SK-N-SH treated with all-trans-retinoic acid at 6 μM for 48 hours (cell line): ENCODE data around the gene MSI1.
A peak's percentile ranks its signal among the peaks of the same experiment; 100 is the strongest.

Experiments used
- ATAC-seq: fragments of 200-7000 bp; cut with Tn5 transposase; 3 replicates; pipeline ENCODE4 v1.9.1; 2020; ENCODE audit warnings: mild to moderate bottlenecking, moderate library complexity
- ARNTL ChIP-seq: fragments of 450-650 bp; formaldehyde crosslinking; IDR thresholded peaks from 2 replicates; pipeline ENCODE4 v1.5.0; 2020; ENCODE audit warnings: low read depth, mild to moderate bottlenecking, moderate library complexity, borderline replicate concordance
- BACH2 ChIP-seq: fragments of 250-450 bp; sonication (Bioruptor Pico); IDR thresholded peaks from 2 replicates; pipeline ENCODE4 v1.9.0; 2021; ENCODE audit warnings: mild to moderate bottlenecking, borderline replicate concordance
- CSDC2 ChIP-seq: fragments of 250-450 bp; sonication (Bioruptor Pico); IDR thresholded peaks from 2 replicates; pipeline ENCODE4 v1.5.0; 2020; ENCODE audit warnings: mild to moderate bottlenecking, moderate library complexity
- ESRRG ChIP-seq: fragments of 250-450 bp; sonication (Bioruptor Pico); IDR thresholded peaks from 2 replicates; pipeline ENCODE4 v1.6.1; 2021; ENCODE audit warnings: mild to moderate bottlenecking
- GLIS3 ChIP-seq: fragments of 250-450 bp; sonication (Bioruptor Pico); IDR thresholded peaks from 2 replicates; pipeline ENCODE4 v1.5.0; 2020; ENCODE audit warnings: mild to moderate bottlenecking, moderate library complexity
- ISL1 ChIP-seq: fragments of 250-450 bp; sonication (Bioruptor Pico); IDR thresholded peaks from 2 replicates; pipeline ENCODE4 v2.1.2; 2022; ENCODE audit warnings: mild to moderate bottlenecking, moderate library complexity
- OSR1 ChIP-seq: fragments of 250-450 bp; sonication (Bioruptor Pico); IDR thresholded peaks from 2 replicates; pipeline ENCODE4 v1.8.0; 2022; ENCODE audit warnings: moderate library complexity, mild to moderate bottlenecking, inconsistent platforms
- PPARA ChIP-seq: fragments of 250-450 bp; sonication (Bioruptor Pico); IDR thresholded peaks from 2 replicates; pipeline ENCODE4 v1.5.0; 2020; ENCODE audit warnings: mild to moderate bottlenecking, borderline replicate concordance
- RARB ChIP-seq: fragments of 250-450 bp; sonication (Bioruptor Pico); IDR thresholded peaks from 2 replicates; pipeline ENCODE4 v1.8.0; 2021; ENCODE audit warnings: mild to moderate bottlenecking, moderate library complexity
- TOX ChIP-seq: fragments of 250-450 bp; sonication (Bioruptor Pico); IDR thresholded peaks from 2 replicates; pipeline ENCODE4 v1.8.0; 2021; ENCODE audit warnings: mild to moderate bottlenecking, moderate library complexity, borderline replicate concordance
- ZC3H10 ChIP-seq: fragments of 250-450 bp; sonication (Bioruptor Pico); IDR thresholded peaks from 2 replicates; pipeline ENCODE4 v1.5.1; 2021; ENCODE audit warnings: mild to moderate bottlenecking, moderate library complexity
- ZFP30 ChIP-seq: fragments of 450-650 bp; formaldehyde crosslinking; IDR thresholded peaks from 2 replicates; pipeline ENCODE4 v1.5.0; 2022; ENCODE audit warnings: mild to moderate bottlenecking, moderate library complexity
- ZNF565 ChIP-seq: fragments of 450-650 bp; formaldehyde crosslinking; conservative IDR thresholded peaks from 2 replicates; pipeline ENCODE4 v1.5.0; 2020; ENCODE audit warnings: low read depth, mild to moderate bottlenecking, moderate library complexity
- ZNF70 ChIP-seq: fragments of 450-650 bp; formaldehyde crosslinking; IDR thresholded peaks from 2 replicates; pipeline ENCODE4 v1.5.0; 2020; ENCODE audit warnings: mild to moderate bottlenecking, moderate library complexity
- ZNF8 ChIP-seq: fragments of 450-650 bp; formaldehyde crosslinking; IDR thresholded peaks from 2 replicates; pipeline ENCODE4 v1.5.0; 2020; ENCODE audit warnings: mild to moderate bottlenecking, moderate library complexity
- TF ChIP-seq, protein P1 (sequence below): fragments of 250-450 bp; sonication (Bioruptor Pico); IDR thresholded peaks from 2 replicates; pipeline ENCODE4 v1.5.0; 2020; ENCODE audit warnings: mild to moderate bottlenecking, moderate library complexity
- TF ChIP-seq, protein P2 (sequence below): fragments of 250-450 bp; sonication (Bioruptor Pico); IDR thresholded peaks from 2 replicates; pipeline ENCODE4 v1.8.0; 2020; ENCODE audit warnings: mild to moderate bottlenecking, moderate library complexity, borderline replicate concordance
- TF ChIP-seq, protein P3 (sequence below): fragments of 250-450 bp; sonication (Bioruptor Pico); IDR thresholded peaks from 2 replicates; pipeline ENCODE4 v1.5.1; 2020; ENCODE audit warnings: low read depth, mild to moderate bottlenecking, moderate library complexity
- TF ChIP-seq, protein P4 (sequence below): fragments of 250-450 bp; sonication (Bioruptor Pico); IDR thresholded peaks from 2 replicates; pipeline ENCODE4 v1.8.0; 2021; ENCODE audit warnings: low read depth, mild to moderate bottlenecking, moderate library complexity, borderline replicate concordance
- TF ChIP-seq, protein P5 (sequence below): fragments of 250-450 bp; sonication (Bioruptor Pico); IDR thresholded peaks from 2 replicates; pipeline ENCODE4 v1.5.1; 2021; ENCODE audit warnings: mild to moderate bottlenecking, moderate library complexity

The MSI1 gene

DNA sequence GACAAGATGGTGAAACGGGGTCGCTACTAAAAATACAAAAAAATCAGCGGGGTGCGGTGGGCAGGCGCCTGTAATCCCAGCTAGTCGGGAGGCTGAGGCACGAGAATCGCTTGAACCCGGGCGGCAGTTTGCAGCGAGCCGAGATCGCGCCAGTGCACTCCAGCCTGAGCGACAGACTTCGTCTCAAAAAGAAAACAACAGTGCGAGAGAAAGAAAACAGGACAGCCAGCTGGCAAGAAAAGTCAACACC lies 76.6 kb downstream of the MSI1 start:
- TF ChIP-seq TOX (CRISPR knock-in tag) (no peak), OSR1 (CRISPR knock-in tag) (no peak), ARNTL (CRISPR knock-in tag) (no peak), RARB (CRISPR knock-in tag) (no peak), CSDC2 (no peak), ISL1 (CRISPR knock-in tag) (no peak), PPARA (CRISPR knock-in tag) (no peak), ZFP30 (CRISPR knock-in tag) (no peak), BACH2 (CRISPR knock-in tag) (no peak), ESRRG (no peak), ZC3H10 (CRISPR knock-in tag) (no peak), ZNF8 (CRISPR knock-in tag) (no peak), ZNF70 (CRISPR knock-in tag) (no peak), GLIS3 (no peak), ZNF565 (CRISPR knock-in tag) (no peak)
- TF ChIP-seq, protein P1, sequence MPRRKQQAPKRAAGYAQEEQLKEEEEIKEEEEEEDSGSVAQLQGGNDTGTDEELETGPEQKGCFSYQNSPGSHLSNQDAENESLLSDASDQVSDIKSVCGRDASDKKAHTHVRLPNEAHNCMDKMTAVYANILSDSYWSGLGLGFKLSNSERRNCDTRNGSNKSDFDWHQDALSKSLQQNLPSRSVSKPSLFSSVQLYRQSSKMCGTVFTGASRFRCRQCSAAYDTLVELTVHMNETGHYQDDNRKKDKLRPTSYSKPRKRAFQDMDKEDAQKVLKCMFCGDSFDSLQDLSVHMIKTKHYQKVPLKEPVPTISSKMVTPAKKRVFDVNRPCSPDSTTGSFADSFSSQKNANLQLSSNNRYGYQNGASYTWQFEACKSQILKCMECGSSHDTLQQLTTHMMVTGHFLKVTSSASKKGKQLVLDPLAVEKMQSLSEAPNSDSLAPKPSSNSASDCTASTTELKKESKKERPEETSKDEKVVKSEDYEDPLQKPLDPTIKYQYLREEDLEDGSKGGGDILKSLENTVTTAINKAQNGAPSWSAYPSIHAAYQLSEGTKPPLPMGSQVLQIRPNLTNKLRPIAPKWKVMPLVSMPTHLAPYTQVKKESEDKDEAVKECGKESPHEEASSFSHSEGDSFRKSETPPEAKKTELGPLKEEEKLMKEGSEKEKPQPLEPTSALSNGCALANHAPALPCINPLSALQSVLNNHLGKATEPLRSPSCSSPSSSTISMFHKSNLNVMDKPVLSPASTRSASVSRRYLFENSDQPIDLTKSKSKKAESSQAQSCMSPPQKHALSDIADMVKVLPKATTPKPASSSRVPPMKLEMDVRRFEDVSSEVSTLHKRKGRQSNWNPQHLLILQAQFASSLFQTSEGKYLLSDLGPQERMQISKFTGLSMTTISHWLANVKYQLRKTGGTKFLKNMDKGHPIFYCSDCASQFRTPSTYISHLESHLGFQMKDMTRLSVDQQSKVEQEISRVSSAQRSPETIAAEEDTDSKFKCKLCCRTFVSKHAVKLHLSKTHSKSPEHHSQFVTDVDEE (CRISPR knock-in tag): no peak
- TF ChIP-seq, protein P2, sequence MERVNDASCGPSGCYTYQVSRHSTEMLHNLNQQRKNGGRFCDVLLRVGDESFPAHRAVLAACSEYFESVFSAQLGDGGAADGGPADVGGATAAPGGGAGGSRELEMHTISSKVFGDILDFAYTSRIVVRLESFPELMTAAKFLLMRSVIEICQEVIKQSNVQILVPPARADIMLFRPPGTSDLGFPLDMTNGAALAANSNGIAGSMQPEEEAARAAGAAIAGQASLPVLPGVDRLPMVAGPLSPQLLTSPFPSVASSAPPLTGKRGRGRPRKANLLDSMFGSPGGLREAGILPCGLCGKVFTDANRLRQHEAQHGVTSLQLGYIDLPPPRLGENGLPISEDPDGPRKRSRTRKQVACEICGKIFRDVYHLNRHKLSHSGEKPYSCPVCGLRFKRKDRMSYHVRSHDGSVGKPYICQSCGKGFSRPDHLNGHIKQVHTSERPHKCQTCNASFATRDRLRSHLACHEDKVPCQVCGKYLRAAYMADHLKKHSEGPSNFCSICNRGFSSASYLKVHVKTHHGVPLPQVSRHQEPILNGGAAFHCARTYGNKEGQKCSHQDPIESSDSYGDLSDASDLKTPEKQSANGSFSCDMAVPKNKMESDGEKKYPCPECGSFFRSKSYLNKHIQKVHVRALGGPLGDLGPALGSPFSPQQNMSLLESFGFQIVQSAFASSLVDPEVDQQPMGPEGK (CRISPR knock-in tag): no peak
- TF ChIP-seq, protein P3, sequence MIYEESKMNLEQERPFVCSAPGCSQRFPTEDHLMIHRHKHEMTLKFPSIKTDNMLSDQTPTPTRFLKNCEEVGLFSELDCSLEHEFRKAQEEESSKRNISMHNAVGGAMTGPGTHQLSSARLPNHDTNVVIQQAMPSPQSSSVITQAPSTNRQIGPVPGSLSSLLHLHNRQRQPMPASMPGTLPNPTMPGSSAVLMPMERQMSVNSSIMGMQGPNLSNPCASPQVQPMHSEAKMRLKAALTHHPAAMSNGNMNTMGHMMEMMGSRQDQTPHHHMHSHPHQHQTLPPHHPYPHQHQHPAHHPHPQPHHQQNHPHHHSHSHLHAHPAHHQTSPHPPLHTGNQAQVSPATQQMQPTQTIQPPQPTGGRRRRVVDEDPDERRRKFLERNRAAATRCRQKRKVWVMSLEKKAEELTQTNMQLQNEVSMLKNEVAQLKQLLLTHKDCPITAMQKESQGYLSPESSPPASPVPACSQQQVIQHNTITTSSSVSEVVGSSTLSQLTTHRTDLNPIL (CRISPR knock-in tag): no peak
- TF ChIP-seq, protein P4, sequence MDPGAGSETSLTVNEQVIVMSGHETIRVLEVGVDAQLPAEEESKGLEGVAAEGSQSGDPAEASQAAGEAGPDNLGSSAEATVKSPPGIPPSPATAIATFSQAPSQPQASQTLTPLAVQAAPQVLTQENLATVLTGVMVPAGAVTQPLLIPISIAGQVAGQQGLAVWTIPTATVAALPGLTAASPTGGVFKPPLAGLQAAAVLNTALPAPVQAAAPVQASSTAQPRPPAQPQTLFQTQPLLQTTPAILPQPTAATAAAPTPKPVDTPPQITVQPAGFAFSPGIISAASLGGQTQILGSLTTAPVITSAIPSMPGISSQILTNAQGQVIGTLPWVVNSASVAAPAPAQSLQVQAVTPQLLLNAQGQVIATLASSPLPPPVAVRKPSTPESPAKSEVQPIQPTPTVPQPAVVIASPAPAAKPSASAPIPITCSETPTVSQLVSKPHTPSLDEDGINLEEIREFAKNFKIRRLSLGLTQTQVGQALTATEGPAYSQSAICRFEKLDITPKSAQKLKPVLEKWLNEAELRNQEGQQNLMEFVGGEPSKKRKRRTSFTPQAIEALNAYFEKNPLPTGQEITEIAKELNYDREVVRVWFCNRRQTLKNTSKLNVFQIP (CRISPR knock-in tag): no peak
- TF ChIP-seq, protein P5, sequence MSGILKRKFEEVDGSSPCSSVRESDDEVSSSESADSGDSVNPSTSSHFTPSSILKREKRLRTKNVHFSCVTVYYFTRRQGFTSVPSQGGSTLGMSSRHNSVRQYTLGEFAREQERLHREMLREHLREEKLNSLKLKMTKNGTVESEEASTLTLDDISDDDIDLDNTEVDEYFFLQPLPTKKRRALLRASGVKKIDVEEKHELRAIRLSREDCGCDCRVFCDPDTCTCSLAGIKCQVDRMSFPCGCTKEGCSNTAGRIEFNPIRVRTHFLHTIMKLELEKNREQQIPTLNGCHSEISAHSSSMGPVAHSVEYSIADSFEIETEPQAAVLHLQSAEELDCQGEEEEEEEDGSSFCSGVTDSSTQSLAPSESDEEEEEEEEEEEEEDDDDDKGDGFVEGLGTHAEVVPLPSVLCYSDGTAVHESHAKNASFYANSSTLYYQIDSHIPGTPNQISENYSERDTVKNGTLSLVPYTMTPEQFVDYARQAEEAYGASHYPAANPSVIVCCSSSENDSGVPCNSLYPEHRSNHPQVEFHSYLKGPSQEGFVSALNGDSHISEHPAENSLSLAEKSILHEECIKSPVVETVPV (CRISPR knock-in tag): no peak
- peak; percentile 8 for ATAC-seq
